PC-9 (cell line): Measurements from ENCODE around the gene RUNX1. TPM values are rescaled to one million over a fixed set of nuclear protein-coding genes. Genes with fewer than 3 reads are reported as not detected.

Experiments used
- BruUV-seq: library from RNA; stranded (reverse); fragments of 400-500 nt; replicated peaks from 2 replicates; lab custom pipeline; 2021; lab: Mats Ljungman, UMichigan
- CTCF ChIA-PET: fragments of 300-600 bp; sonication (Branson Sonifier 250); formaldehyde crosslinking; loops from one replicate; lab custom pipeline; 2022; ENCODE audit warnings: antibody characterized with exemption; lab: Charles Lee
- POLR2A ChIA-PET: fragments of 300-600 bp; sonication (Branson Sonifier 250); formaldehyde crosslinking; loops from one replicate; lab custom pipeline; 2022; ENCODE audit warnings: antibody characterized with exemption; ENCODE audit not compliant: unreplicated experiment; lab: Charles Lee
- DNase-seq, 2 experiments: peaks; one replicate each; pipeline versions ENCODE4 v3.0.0 to v3.0.0-alpha.2; 2015 to 2022; ENCODE audit warnings: mixed read lengths in 1 of 2
- H2AFZ ChIP-seq: fragments of 200-600 bp; sonication (generic); 2 replicates; pipeline ENCODE4 v1.8.1; 2017; ENCODE audit warnings: antibody characterized with exemption
- H3F3A ChIP-seq: fragments of 200-600 bp; sonication (generic); 2 replicates; pipeline ENCODE4 v1.8.1; 2017; ENCODE audit warnings: antibody characterized with exemption, mild to moderate bottlenecking, low read depth; ENCODE audit not compliant: insufficient read depth
- H3K27ac ChIP-seq: fragments of 200-600 bp; sonication (generic); 2 replicates; pipeline ENCODE4 v1.6.1; 2016; ENCODE audit warnings: mixed run types
- H3K27me3 ChIP-seq: fragments of 200-600 bp; sonication (generic); 2 replicates; pipeline ENCODE4 v1.6.1; 2016; ENCODE audit warnings: low read depth, mixed run types; ENCODE audit not compliant: insufficient read depth
- H3K36me3 ChIP-seq: fragments of 200-600 bp; sonication (generic); 2 replicates; pipeline ENCODE4 v1.6.1; 2016; ENCODE audit warnings: low read depth, mixed run types
- H3K4me1 ChIP-seq: fragments of 200-600 bp; sonication (generic); replicated peaks from 2 replicates; pipeline ENCODE4 v1.6.1; 2016; ENCODE audit warnings: mixed run types; ENCODE audit not compliant: insufficient read depth
- H3K4me2 ChIP-seq: fragments of 200-600 bp; sonication (generic); 2 replicates; pipeline ENCODE4 v1.6.1; 2017; ENCODE audit warnings: mixed run types
- H3K4me3 ChIP-seq: fragments of 200-600 bp; sonication (generic); 2 replicates; pipeline ENCODE4 v1.6.1; 2016; ENCODE audit warnings: mixed run types
- H3K79me2 ChIP-seq: fragments of 200-600 bp; sonication (generic); 2 replicates; pipeline ENCODE4 v1.6.1; 2017; ENCODE audit warnings: low read depth, mixed run types
- H3K9me2 ChIP-seq: fragments of 200-600 bp; sonication (generic); 2 replicates; pipeline ENCODE4 v1.8.1; 2017; ENCODE audit warnings: mild to moderate bottlenecking; ENCODE audit not compliant: insufficient read depth
- H3K9me3 ChIP-seq: fragments of 200-600 bp; sonication (generic); 2 replicates; pipeline ENCODE4 v1.8.1; 2016; ENCODE audit warnings: low read depth; ENCODE audit not compliant: insufficient read depth
- H4K20me1 ChIP-seq: fragments of 200-600 bp; sonication (generic); 2 replicates; pipeline ENCODE4 v1.8.1; 2017; ENCODE audit not compliant: insufficient read depth
- CTCF ChIP-seq: fragments of 200-600 bp; sonication (generic); conservative IDR thresholded peaks from 2 replicates; pipeline ENCODE4 v1.6.1; 2017; ENCODE audit warnings: mixed run types, antibody characterized with exemption, mild to moderate bottlenecking, moderate library complexity
- EZH2 ChIP-seq: fragments of 200-600 bp; sonication (generic); IDR thresholded peaks from 2 replicates; pipeline ENCODE4 v1.8.0; 2017; ENCODE audit warnings: antibody characterized with exemption, low read depth
- intact Hi-C: fragments of 100-400 bp; cut with micrococcal nuclease; formaldehyde crosslinking; loops from one replicate; pipeline ENCODE4 v1.10.0; 2022; ENCODE audit not compliant: unreplicated experiment
- total RNA-seq: library from RNA; stranded (reverse); gene quantifications from 2 replicates; pipeline ENCODE4 v1.2.3, GENCODE V29; 2021

The RUNX1 gene
- total RNA-seq, 1 experiment from 2014 or later = 58.5 TPM

- Histone ChIP-seq H3K9me2 (no peaks in the 10 kb centered on the region), H3F3A (peaks cover 11% of the 10 kb centered on the region), H3K4me1 (peaks cover 10% of the 10 kb centered on the region), H3K27ac (no peak overlapping the region), H3K79me2 (peaks cover 58% of the 10 kb centered on the region), H3K4me2 (no peak overlapping the region), H3K4me3 (no peak overlapping the region), H3K36me3 (peaks cover 70% of the 10 kb centered on the region), H2AFZ (no peak overlapping the region), H3K9me3 (no peaks in the 10 kb centered on the region), H4K20me1 (no peaks in the 10 kb centered on the region; the same call in 1 of the 2 replicates), H3K27me3 (no peaks in the 10 kb centered on the region)
- no peak for TF ChIP-seq CTCF
- TF ChIP-seq EZH2 = no peak
- ChIA-PET CTCF (no interaction called here), POLR2A (no interaction called here)
- intact Hi-C loops = no loop called here
- no peak for DNase-seq
- BruUV-seq = no TSS peak
These were observed 218.5 kb downstream of the RUNX1 start for GRCh38 chr21:34830386-34831170.

- H3F3A ChIP-seq = peaks cover 5% of the 10 kb centered on the region; the same call in 1 of the 2 replicates
- DNase-seq = no peak
- H3K79me2 ChIP-seq = peaks cover 30% of the 10 kb centered on the region
- no peak overlapping the region for H3K4me2 ChIP-seq
- CTCF ChIA-PET = no interaction called here
- no peaks in the 10 kb centered on the region for H3K9me2 ChIP-seq
- H3K27me3 ChIP-seq = no peaks in the 10 kb centered on the region
- H2AFZ ChIP-seq = no peak overlapping the region
- no peaks in the 10 kb centered on the region for H3K9me3 ChIP-seq
- H4K20me1 ChIP-seq = no peaks in the 10 kb centered on the region; the same call in 1 of the 2 replicates
- no TSS peak for BruUV-seq
- no peak overlapping the region; the same call in 1 of the 2 replicates for H3K27ac ChIP-seq
- TF ChIP-seq CTCF (no peak), EZH2 (no peak)
- peaks cover 67% of the 10 kb centered on the region for H3K36me3 ChIP-seq
- no peaks in the 10 kb centered on the region for H3K4me1 ChIP-seq
- POLR2A ChIA-PET = no interaction called here
- H3K4me3 ChIP-seq = no peak overlapping the region
- intact Hi-C loops = no loop called here
These were observed 221.5 kb downstream of the RUNX1 start for GRCh38 chr21:34827445-34828235.

GRCh38 chr21:34826836-34827235 lies 222.3 kb downstream of the RUNX1 start:
- Histone ChIP-seq H2AFZ (no peak overlapping the region), H3K4me2 (no peak overlapping the region), H4K20me1 (no peaks in the 10 kb centered on the region; the same call in 1 of the 2 replicates), H3K36me3 (peaks cover 60% of the 10 kb centered on the region), H3K27me3 (no peaks in the 10 kb centered on the region), H3K9me3 (no peaks in the 10 kb centered on the region), H3K4me1 (no peaks in the 10 kb centered on the region), H3K79me2 (peaks cover 28% of the 10 kb centered on the region), H3F3A (0 out of 2 replicates have a peak, but pooled peaks cover 5% of the 10 kb centered on the region), H3K4me3 (no peak overlapping the region), H3K27ac (no peak overlapping the region), H3K9me2 (no peaks in the 10 kb centered on the region)
- ChIA-PET POLR2A (interaction anchor here (0.6 kb wide), 1 partner anchor 10 kb away, joined by 3 read pairs; no protein-coding TSS in a partner anchor), CTCF (no interaction called here)
- intact Hi-C loops = no loop called here
- no peak for DNase-seq
- TF ChIP-seq EZH2 (no peak), CTCF (no peak)
- BruUV-seq = no TSS peak
